ENCODE results near the gene ADGRB2.
"Not testable (repeated sequence)": the region's sequence is repeated elsewhere in the genome, so short reads cannot be mapped to it uniquely, and the experiment has no call there.

Gene ADGRB2

GRCh38 chr1:31725134-31725533, 39.0 kb downstream of the ADGRB2 start:
- DNase-seq: no peak

- no peak for DNase-seq
Measured at GRCh38 chr1:31723828-31724359, 40.2 kb downstream of the ADGRB2 start.

GRCh38 chr1:31718327-31718897, 45.7 kb downstream of the ADGRB2 start:
- DNase-seq: no peak

GRCh38 chr1:31717341-31717740, 46.8 kb downstream of the ADGRB2 start:
- no peak for DNase-seq

GRCh38 chr1:31715873-31716220, 48.3 kb downstream of the ADGRB2 start:
- no peak for DNase-seq

- peak; percentile 32 for DNase-seq
Measured at GRCh38 chr1:31715087-31715872, 48.9 kb downstream of the ADGRB2 start.

GRCh38 chr1:31714442-31715086, 49.6 kb downstream of the ADGRB2 start:
- DNase-seq: peak; percentile 89

GRCh38 chr1:31712630-31713029, 51.5 kb downstream of the ADGRB2 start:
- DNase-seq: no peak

GRCh38 chr1:31712068-31712467, 52.1 kb downstream of the ADGRB2 start:
- DNase-seq: no peak

GRCh38 chr1:31708324-31708723, 55.8 kb downstream of the ADGRB2 start:
- DNase-seq: no peak

GRCh38 chr1:31707711-31708110, 56.4 kb downstream of the ADGRB2 start:
- DNase-seq: peak; percentile 30

GRCh38 chr1:31707059-31707600, 57.0 kb downstream of the ADGRB2 start:
- DNase-seq: not testable (repeated sequence)

GRCh38 chr1:31706384-31707058, 57.6 kb downstream of the ADGRB2 start:
- peak; percentile 19 for DNase-seq

- peak; percentile 42 for DNase-seq
Measured at GRCh38 chr1:31705080-31705866, 58.9 kb downstream of the ADGRB2 start.

GRCh38 chr1:31704271-31705079, 59.7 kb downstream of the ADGRB2 start:
- no peak for DNase-seq

- no peak for DNase-seq
Measured at GRCh38 chr1:31703431-31704270, 60.5 kb downstream of the ADGRB2 start, which contains the start of gene COL16A1. Gene COL16A1, minus strand, starts transcription at chr1:31704017. Its CDS starts 1,824 bp downstream, at chr1:31702193.

GRCh38 chr1:31702836-31703404, 61.2 kb downstream of the ADGRB2 start:
- no peak for DNase-seq

GRCh38 chr1:31701091-31701736, 62.9 kb downstream of the ADGRB2 start:
- peak; percentile 75 for DNase-seq

GRCh38 chr1:31700468-31701090, 63.6 kb downstream of the ADGRB2 start:
- peak; percentile 61 for DNase-seq
